SK-N-MC (cell line): Measurements from ENCODE around the gene CELSR1.

Experiments used
- EZH2 ChIP-seq: fragments of 200-600 bp; sonication (generic); IDR thresholded peaks from one replicate; pipeline ENCODE4 v1.6.1; 2017; ENCODE audit warnings: antibody characterized with exemption
- FOXP2 ChIP-seq: optimal IDR thresholded peaks from 2 replicates; pipeline ENCODE3; 2011; ENCODE audit warnings: mild to moderate bottlenecking, moderate library complexity; ENCODE audit not compliant: insufficient read depth; ENCODE audit errors: extremely low read length, control extremely low read depth
- POLR2AphosphoS5 ChIP-seq: IDR thresholded peaks from 2 replicates; pipeline ENCODE4 v1.6.1; 2012; ENCODE audit warnings: mild to moderate bottlenecking, low read depth, low read length, borderline replicate concordance

DNA sequence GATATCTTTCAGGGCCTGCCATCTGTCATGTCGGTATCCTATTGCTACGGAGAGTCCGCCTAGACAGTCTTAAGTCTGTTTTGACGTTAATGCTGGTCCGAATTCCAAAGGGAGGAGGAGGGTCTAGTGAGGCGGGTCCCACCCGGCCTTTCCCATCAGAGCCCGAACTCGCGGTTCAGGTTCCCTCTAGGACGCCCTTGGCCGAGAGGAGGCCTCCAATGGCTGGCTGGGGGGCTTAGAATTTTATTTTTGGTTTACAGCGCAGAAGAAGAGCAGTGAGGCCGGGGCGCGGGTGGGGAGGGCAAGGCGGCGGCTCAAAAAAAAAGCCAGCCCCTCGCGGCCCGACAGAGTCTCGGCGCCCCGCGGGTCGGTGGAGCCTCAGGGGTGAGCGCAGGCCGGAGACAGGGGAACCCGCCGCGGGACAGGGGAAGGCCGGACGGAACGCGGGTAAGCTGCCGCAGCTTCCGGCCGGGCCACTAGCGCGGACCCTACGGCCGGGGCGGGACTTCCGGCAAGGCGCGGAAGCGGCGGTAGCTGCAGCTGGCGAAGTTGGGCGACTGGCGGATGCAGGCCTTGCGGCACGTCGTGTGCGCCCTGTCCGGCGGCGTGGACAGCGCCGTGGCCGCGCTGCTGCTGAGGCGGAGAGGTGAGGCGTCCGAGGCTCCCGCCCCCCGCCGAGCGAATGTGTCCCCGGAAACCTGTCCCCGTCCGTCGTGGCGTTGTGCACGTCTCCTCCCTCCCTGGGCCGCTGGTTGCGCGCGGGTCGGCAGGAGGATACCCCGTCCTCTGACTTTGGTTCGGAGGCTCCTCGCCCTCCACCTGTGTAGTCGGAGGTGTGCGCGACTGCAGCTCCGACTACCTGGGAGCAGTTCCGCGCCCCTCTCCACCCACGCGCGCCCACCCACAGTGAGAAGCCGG is 202.0 kb downstream of the CELSR1 start, which contains the start of gene TRMU:
- peak; percentile 85 for TF ChIP-seq POLR2AphosphoS5
- no peak for TF ChIP-seq EZH2
- peak; percentile 24 for TF ChIP-seq FOXP2
